Measurements from ENCODE around the gene APLN.

GRCh38 chrX:129694805-129695204 lies 40.0 kb upstream of the APLN start:
- TF ChIP-seq CTCF (IDR thresholded peaks at IDR 0.05): no peak
- TF ChIP-seq POLR2AphosphoS5 (IDR thresholded peaks at IDR 0.05): no peak
- no peak for TF ChIP-seq EP300 (IDR thresholded peaks at IDR 0.05)
- no peak for TF ChIP-seq POLR2A (IDR thresholded peaks at IDR 0.05)
